Skeletal muscle tissue (tissue), 4 donors: ENCODE data around the gene TSFM. TPM values are rescaled to one million over a fixed set of nuclear protein-coding genes. Genes with fewer than 3 reads are reported as not detected.
"Not testable (repeated sequence)": the region's sequence is repeated elsewhere in the genome, so short reads cannot be mapped to it uniquely, and the experiment has no call there.

Source experiments
- H3K27ac ChIP-seq: one replicate; pipeline ENCODE4 v1.7.0; 2013; ENCODE audit warnings: mild to moderate bottlenecking, low read depth, low read length, inconsistent platforms
- H3K27me3 ChIP-seq, 3 donors: one replicate each; pipeline ENCODE4 v1.7.0; 2013; ENCODE audit warnings: low read length in 3 of 3; ENCODE audit not compliant: control insufficient read depth in 3 of 3, insufficient read depth in 3 of 3
- H3K36me3 ChIP-seq, 3 donors: one replicate each; pipeline ENCODE4 v1.7.0; 2013; ENCODE audit warnings: low read length in 3 of 3; ENCODE audit not compliant: control insufficient read depth in 3 of 3, insufficient read depth in 3 of 3
- H3K4me1 ChIP-seq, 3 donors: one replicate each; pipeline ENCODE4 v1.7.0; 2013; ENCODE audit warnings: low read length in 3 of 3, mild to moderate bottlenecking in 3 of 3; ENCODE audit not compliant: control insufficient read depth in 3 of 3, insufficient read depth in 3 of 3
- H3K4me3 ChIP-seq, 3 donors: one replicate each; pipeline ENCODE4 v1.7.0; 2013; ENCODE audit warnings: low read length in 3 of 3
- H3K9ac ChIP-seq, 3 donors: one replicate each; pipeline ENCODE4 v1.7.0; 2013; ENCODE audit warnings: low read length in 3 of 3, mild to moderate bottlenecking in 3 of 3, moderate library complexity in 2 of 3, low read depth in 1 of 3
- H3K9me3 ChIP-seq, 3 donors: one replicate each; pipeline ENCODE4 v1.7.0; 2013; ENCODE audit warnings: low read length in 3 of 3; ENCODE audit not compliant: control insufficient read depth in 3 of 3
- total RNA-seq: library from RNA; depleted of rRNA; stranded (reverse); fragments of >200 nt; gene quantifications from one replicate; pipeline ENCODE4 v1.2.3, GENCODE V29; 2014
- donor health status: Osteomylitis.

Gene TSFM
- total RNA-seq, 1 donor from 2014 or later, result 17.2 TPM

GRCh38 chr12:57820119-57820518, 37.5 kb downstream of the TSFM start:
- peaks cover 56 to 64% (median 56%) of the 10 kb centered on the region in 3 donors for H3K36me3 ChIP-seq
- not testable (repeated sequence) for H3K27ac ChIP-seq
- peaks cover 29 to 43% (median 38%) of the 10 kb centered on the region in 3 donors for H3K4me1 ChIP-seq

DNA sequence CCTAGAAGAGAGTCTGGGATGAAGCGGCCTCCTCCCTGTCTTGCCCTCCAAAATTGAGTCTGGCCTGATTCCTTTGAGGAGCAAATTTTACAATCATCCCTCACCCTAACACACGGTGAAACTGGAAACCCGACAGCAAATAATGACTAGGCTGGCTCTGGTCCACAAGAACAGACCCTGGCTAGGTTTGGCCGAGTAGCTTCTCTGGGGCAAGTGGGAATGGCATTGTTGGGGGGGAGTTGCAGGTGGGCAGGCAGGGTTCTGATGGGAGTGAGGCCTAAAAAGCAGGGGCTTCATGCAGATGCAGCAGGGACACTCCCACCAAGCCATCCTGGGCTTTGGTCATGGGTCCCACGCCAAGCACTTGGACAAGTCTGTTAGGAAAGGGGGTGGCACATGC, 38.4 kb downstream of the TSFM start:
- H3K4me3 ChIP-seq, H3K9me3 ChIP-seq, H3K9ac ChIP-seq, H3K27ac ChIP-seq, H3K27me3 ChIP-seq: not testable (repeated sequence)
- peaks cover 23 to 36% (median 32%) of the 10 kb centered on the region in 3 donors for H3K4me1 ChIP-seq
- peaks cover 59 to 73% (median 59%) of the 10 kb centered on the region in 3 donors for H3K36me3 ChIP-seq

More at GRCh38 chr12:57820119-57820518, 37.5 kb downstream of the TSFM start:
- H3K9ac ChIP-seq, H3K9me3 ChIP-seq, H3K27me3 ChIP-seq, H3K4me3 ChIP-seq: not testable (repeated sequence)

- no peak overlapping the region for H3K4me3 ChIP-seq
- no peaks in the 10 kb centered on the region for H3K27me3 ChIP-seq
- H3K9me3 ChIP-seq, result no peaks in the 10 kb centered on the region
- peaks cover 22 to 30% (median 29%) of the 10 kb centered on the region in 3 donors for H3K4me1 ChIP-seq
- peaks cover 64 to 79% (median 65%) of the 10 kb centered on the region in 3 donors for H3K36me3 ChIP-seq
- no peak overlapping the region for H3K27ac ChIP-seq
- H3K9ac ChIP-seq, result no peak overlapping the region
Observed at GRCh38 chr12:57821474-57822214, 39.1 kb downstream of the TSFM start.

DNA sequence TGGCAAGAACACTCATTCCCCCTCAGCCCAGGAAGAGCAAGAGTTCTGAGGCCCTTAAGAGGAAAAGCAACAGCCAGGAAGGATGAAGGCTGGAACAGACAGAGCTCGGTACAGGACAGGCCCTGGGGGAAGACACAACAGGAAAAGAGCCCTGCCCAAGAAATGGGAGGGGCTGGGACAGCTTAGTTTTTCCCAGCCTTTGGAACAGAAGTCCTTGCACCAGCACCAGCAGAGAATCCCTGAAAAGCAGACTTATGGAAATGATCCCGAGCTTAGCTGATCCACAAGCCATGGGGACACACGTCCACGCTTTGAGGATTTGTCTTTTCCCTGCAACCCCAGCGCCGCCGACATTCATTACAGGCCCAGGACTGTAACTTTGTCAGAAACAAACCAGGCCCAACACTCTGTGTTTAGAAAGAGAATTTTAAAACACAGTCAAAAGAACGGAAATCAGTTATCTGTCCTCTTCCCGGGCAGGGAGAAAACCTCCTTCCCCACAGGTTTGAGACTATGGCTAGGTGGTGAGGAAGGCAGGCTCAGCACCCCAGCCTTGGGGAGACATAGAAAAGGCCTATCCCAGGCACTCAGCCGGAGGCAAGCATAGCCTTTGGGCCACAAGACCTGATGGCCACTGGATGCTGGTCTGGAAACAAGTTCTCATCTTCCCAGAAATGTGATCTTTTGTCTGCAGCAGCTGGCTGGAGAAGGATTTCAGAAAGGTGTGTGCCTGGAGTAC, 40.0 kb downstream of the TSFM start:
- Histone ChIP-seq H3K27me3 (no peaks in the 10 kb centered on the region), H3K4me1 (peaks cover 22 to 30% (median 30%) of the 10 kb centered on the region in 3 donors), H3K27ac (no peak overlapping the region)

GRCh38 chr12:57823131-57823907, 40.7 kb downstream of the TSFM start:
- no peak overlapping the region for H3K27ac ChIP-seq
- no peaks in the 10 kb centered on the region for H3K9me3 ChIP-seq
- H3K36me3 ChIP-seq, result peaks cover 78 to 92% (median 80%) of the 10 kb centered on the region in 3 donors
- H3K9ac ChIP-seq, result no peak overlapping the region
- H3K27me3 ChIP-seq, result no peaks in the 10 kb centered on the region
- H3K4me3 ChIP-seq, result no peak overlapping the region
- peaks cover 21 to 31% (median 30%) of the 10 kb centered on the region in 3 donors for H3K4me1 ChIP-seq

More for the DNA sequence above, 40.0 kb downstream of the TSFM start:
- no peak overlapping the region for H3K9ac ChIP-seq
- no peak overlapping the region for H3K4me3 ChIP-seq
- no peaks in the 10 kb centered on the region for H3K9me3 ChIP-seq
- peaks cover 73 to 88% (median 74%) of the 10 kb centered on the region in 3 donors for H3K36me3 ChIP-seq

GRCh38 chr12:57823908-57824640, 41.5 kb downstream of the TSFM start:
- H3K36me3 ChIP-seq, result peaks cover 81 to 92% (median 81%) of the 10 kb centered on the region in 3 donors
- no peak overlapping the region for H3K9ac ChIP-seq
- H3K9me3 ChIP-seq, result no peaks in the 10 kb centered on the region
- H3K4me3 ChIP-seq, result no peak overlapping the region
- H3K27ac ChIP-seq, result no peak overlapping the region
- peaks cover 26 to 35% (median 34%) of the 10 kb centered on the region in 3 donors for H3K4me1 ChIP-seq
- no peaks in the 10 kb centered on the region for H3K27me3 ChIP-seq

DNA sequence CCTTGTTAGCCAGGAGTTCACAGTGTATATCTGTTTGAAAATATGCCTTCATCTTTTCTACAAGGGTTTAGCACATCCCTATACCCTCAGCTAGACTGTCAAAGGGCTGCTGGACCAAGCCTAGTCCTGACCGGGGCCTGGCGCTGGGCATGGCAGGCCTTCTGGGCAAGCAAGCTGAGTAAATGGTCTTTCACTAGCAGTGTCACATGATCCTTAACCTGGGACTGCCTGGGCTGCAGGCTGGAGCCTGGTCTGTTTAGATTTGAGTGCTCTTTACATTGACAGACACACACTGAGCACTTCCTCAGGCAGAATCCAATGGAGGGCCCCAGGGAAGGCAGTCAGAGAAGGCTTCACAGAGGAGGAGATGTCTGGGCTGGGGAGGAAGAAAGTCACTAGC, 42.9 kb downstream of the TSFM start:
- no peak overlapping the region for H3K4me3 ChIP-seq
- H3K27me3 ChIP-seq, result no peaks in the 10 kb centered on the region
- H3K4me1 ChIP-seq, result peaks cover 38 to 47% (median 46%) of the 10 kb centered on the region in 3 donors
- H3K9ac ChIP-seq, result peak overlapping the region in 1 of 3 donors; percentile 50
- no peak overlapping the region for H3K27ac ChIP-seq
- H3K9me3 ChIP-seq, result no peaks in the 10 kb centered on the region
- peaks cover 83 to 89% (median 89%) of the 10 kb centered on the region in 3 donors for H3K36me3 ChIP-seq

- peaks cover 78 to 84% (median 82%) of the 10 kb centered on the region in 3 donors for H3K36me3 ChIP-seq
- no peaks in the 10 kb centered on the region for H3K9me3 ChIP-seq
- H3K4me1 ChIP-seq, result peaks cover 48 to 57% (median 54%) of the 10 kb centered on the region in 3 donors
- no peak overlapping the region for H3K27ac ChIP-seq
- peak overlapping the region in 1 of 3 donors; percentile 11 for H3K9ac ChIP-seq
- no peak overlapping the region for H3K4me3 ChIP-seq
- no peaks in the 10 kb centered on the region for H3K27me3 ChIP-seq
Observed at GRCh38 chr12:57826400-57826799, 43.8 kb downstream of the TSFM start.

GRCh38 chr12:57826966-57827365, 44.4 kb downstream of the TSFM start:
- Histone ChIP-seq H3K36me3 (peaks cover 73 to 79% (median 76%) of the 10 kb centered on the region in 3 donors), H3K9ac (no peak overlapping the region), H3K4me1 (peaks cover 53 to 62% (median 60%) of the 10 kb centered on the region in 3 donors), H3K4me3 (no peak overlapping the region), H3K27ac (peak overlapping the region; percentile 4), H3K9me3 (no peaks in the 10 kb centered on the region), H3K27me3 (no peaks in the 10 kb centered on the region)
